ENCODE results near the gene HYDIN.
"Not testable (repeated sequence)": the region's sequence is repeated elsewhere in the genome, so short reads cannot be mapped to it uniquely, and the experiment has no call there.

HYDIN gene

GRCh38 chr16:70851299-70851698 is 379.2 kb downstream of the HYDIN start:
- peak; percentile 0 for DNase-seq (ENCODE audit: low read depth)

GRCh38 chr16:70823498-70824118 is 406.9 kb downstream of the HYDIN start:
- not testable (repeated sequence) for DNase-seq (ENCODE audit: low read depth)

GRCh38 chr16:70822734-70823133 is 407.8 kb downstream of the HYDIN start:
- not testable (repeated sequence) for DNase-seq (ENCODE audit: low read depth)

- not testable (repeated sequence) for DNase-seq (ENCODE audit: low read depth)
Measured at GRCh38 chr16:70818088-70818487, 412.4 kb downstream of the HYDIN start.

- DNase-seq (ENCODE audit: low read depth): no peak
Measured at GRCh38 chr16:70809392-70810060, 421.0 kb downstream of the HYDIN start.

GRCh38 chr16:70808371-70808770 is 422.2 kb downstream of the HYDIN start:
- no peak for DNase-seq (ENCODE audit: low read depth)

- DNase-seq (ENCODE audit: low read depth): peak; percentile 92
Measured at GRCh38 chr16:70805787-70806186, 424.7 kb downstream of the HYDIN start.

GRCh38 chr16:70805380-70805779 is 425.1 kb downstream of the HYDIN start:
- no peak for DNase-seq (ENCODE audit: low read depth)

GRCh38 chr16:70804734-70805169 is 425.8 kb downstream of the HYDIN start:
- DNase-seq (ENCODE audit: low read depth): no peak

GRCh38 chr16:70804153-70804733 is 426.3 kb downstream of the HYDIN start:
- DNase-seq (ENCODE audit: low read depth): peak; percentile 99

GRCh38 chr16:70803319-70803718 is 427.2 kb downstream of the HYDIN start:
- no peak for DNase-seq (ENCODE audit: low read depth)

GRCh38 chr16:70801611-70802010 is 428.9 kb downstream of the HYDIN start:
- DNase-seq (ENCODE audit: low read depth): no peak

- peak; percentile 58 for DNase-seq (ENCODE audit: low read depth)
Measured at GRCh38 chr16:70800781-70801480, 429.6 kb downstream of the HYDIN start, which contains the start of gene VAC14. Gene VAC14 (minus strand): TSS chr16:70801158. CDS start chr16:70800900, 258 bp downstream.

GRCh38 chr16:70800311-70800710 is 430.2 kb downstream of the HYDIN start:
- no peak for DNase-seq (ENCODE audit: low read depth)

GRCh38 chr16:70796301-70796700 is 434.2 kb downstream of the HYDIN start:
- no peak for DNase-seq (ENCODE audit: low read depth)

- no peak for DNase-seq (ENCODE audit: low read depth)
Measured at GRCh38 chr16:70795296-70795912, 435.1 kb downstream of the HYDIN start.

- DNase-seq (ENCODE audit: low read depth): no peak
Measured at GRCh38 chr16:70793851-70794502, 436.5 kb downstream of the HYDIN start.

- no peak for DNase-seq (ENCODE audit: low read depth)
Measured at GRCh38 chr16:70790815-70791214, 439.7 kb downstream of the HYDIN start.

- no peak for DNase-seq (ENCODE audit: low read depth)
Measured at GRCh38 chr16:70789595-70790447, 440.7 kb downstream of the HYDIN start.

All from HS-5 (cell line).